ENCODE measurements around the gene SARNP.
"Not testable (repeated sequence)": the region's sequence is repeated elsewhere in the genome, so short reads cannot be mapped to it uniquely, and the experiment has no call there.

The SARNP gene

GRCh38 chr12:55789171-55789570 lies 28.4 kb downstream of the SARNP start:
- H3K27me3 ChIP-seq (ENCODE audit: control insufficient read depth in 1 of 2, insufficient read depth in 2 of 2, low read length in 2 of 2): no peaks in the 10 kb centered on the region
- no peak overlapping the region for H3K27ac ChIP-seq (ENCODE audit: low read depth, low read length)
- no peak overlapping the region for H3K9ac ChIP-seq (ENCODE audit: low read length)
- H3K9me3 ChIP-seq (ENCODE audit: low read length): no peaks in the 10 kb centered on the region
- no peaks in the 10 kb centered on the region for H3K4me1 ChIP-seq (ENCODE audit: insufficient read depth, low read length)
- H3K4me3 ChIP-seq (ENCODE audit: low read depth in 1 of 2, low read length in 2 of 2): no peak overlapping the region
- peaks cover 57% of the 10 kb centered on the region for H3K36me3 ChIP-seq (ENCODE audit: insufficient read depth, low read length)

DNA sequence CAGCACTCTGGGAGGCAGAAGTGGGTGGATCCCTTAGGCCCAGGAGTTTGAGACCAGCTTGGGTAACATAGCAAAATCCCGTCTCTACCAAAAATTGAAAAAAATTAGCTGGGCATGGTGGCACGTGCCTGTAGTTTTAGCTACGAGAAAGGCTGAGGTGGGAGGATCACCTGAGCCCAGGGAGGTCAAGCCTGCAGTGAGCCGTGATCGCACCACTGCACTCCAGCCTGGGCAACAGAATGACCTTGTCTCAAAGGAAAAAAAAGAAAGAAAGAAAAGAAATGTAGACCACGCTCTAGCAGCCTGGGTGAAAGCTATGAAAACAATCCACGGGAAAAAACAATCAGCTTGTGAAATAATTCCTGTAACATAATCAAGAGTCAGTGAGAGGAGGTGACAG lies 29.0 kb downstream of the SARNP start:
- peaks cover 58% of the 10 kb centered on the region for H3K36me3 ChIP-seq (ENCODE audit: insufficient read depth, low read length)
- no peaks in the 10 kb centered on the region for H3K9me3 ChIP-seq (ENCODE audit: low read length)
- H3K4me3 ChIP-seq (ENCODE audit: low read depth in 1 of 2, low read length in 2 of 2): no peak overlapping the region
- H3K27ac ChIP-seq (ENCODE audit: low read depth, low read length): no peak overlapping the region
- H3K9ac ChIP-seq (ENCODE audit: low read length): no peak overlapping the region
- no peaks in the 10 kb centered on the region for H3K4me1 ChIP-seq (ENCODE audit: insufficient read depth, low read length)
- no peaks in the 10 kb centered on the region for H3K27me3 ChIP-seq (ENCODE audit: control insufficient read depth in 1 of 2, insufficient read depth in 2 of 2, low read length in 2 of 2)

DNA sequence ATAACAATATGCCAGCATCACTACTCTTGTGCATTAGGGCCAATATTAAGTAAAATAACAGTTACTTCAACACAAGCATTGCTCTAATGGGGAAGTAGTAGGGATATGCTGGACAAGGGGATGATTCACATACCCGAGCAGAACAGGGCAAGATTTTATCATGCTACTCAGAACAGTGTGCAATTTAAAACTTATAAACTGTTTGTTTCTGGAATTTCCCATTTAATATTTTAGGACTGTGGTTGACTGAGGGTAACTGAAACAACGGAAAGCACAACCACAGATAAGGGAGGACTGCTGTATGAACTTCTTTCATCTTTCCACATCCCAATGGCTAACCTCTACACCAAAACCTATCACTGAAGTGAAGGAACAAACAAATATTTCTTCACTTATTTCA lies 36.8 kb downstream of the SARNP start:
- H3K4me3 ChIP-seq (ENCODE audit: low read depth in 1 of 2, low read length in 2 of 2): no peak overlapping the region
- no peaks in the 10 kb centered on the region for H3K4me1 ChIP-seq (ENCODE audit: insufficient read depth, low read length)
- H3K27ac ChIP-seq (ENCODE audit: low read depth, low read length): no peak overlapping the region
- H3K9ac ChIP-seq (ENCODE audit: low read length): no peak overlapping the region
- H3K9me3 ChIP-seq (ENCODE audit: low read length): no peaks in the 10 kb centered on the region
- H3K36me3 ChIP-seq (ENCODE audit: insufficient read depth, low read length): peaks cover 47% of the 10 kb centered on the region
- H3K27me3 ChIP-seq (ENCODE audit: control insufficient read depth in 1 of 2, insufficient read depth in 2 of 2, low read length in 2 of 2): no peaks in the 10 kb centered on the region

DNA sequence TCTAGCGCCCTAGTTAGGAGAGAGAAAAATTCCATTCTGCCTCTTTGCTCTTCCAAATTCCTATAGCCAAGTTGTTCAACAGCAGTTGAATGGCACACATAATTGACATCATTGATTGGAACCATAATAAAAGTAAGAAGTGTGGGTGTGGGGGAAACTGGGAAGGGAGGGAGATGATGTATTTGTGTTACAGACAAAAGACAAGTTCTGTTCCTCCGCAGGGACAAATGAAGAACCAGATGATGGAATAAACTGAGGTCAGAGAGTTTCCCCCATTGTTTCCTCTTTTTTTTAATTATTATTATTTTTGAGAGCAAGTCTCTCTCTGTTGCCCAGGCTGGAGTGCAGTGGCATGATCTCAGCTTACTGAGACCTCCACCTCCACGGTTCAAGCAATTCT lies 39.7 kb downstream of the SARNP start:
- H3K27me3 ChIP-seq (ENCODE audit: control insufficient read depth in 1 of 2, insufficient read depth in 2 of 2, low read length in 2 of 2): no peaks in the 10 kb centered on the region
- peaks cover 27% of the 10 kb centered on the region for H3K36me3 ChIP-seq (ENCODE audit: insufficient read depth, low read length)
- H3K4me1 ChIP-seq (ENCODE audit: insufficient read depth, low read length): no peaks in the 10 kb centered on the region
- no peak overlapping the region for H3K4me3 ChIP-seq (ENCODE audit: low read depth in 1 of 2, low read length in 2 of 2)
- no peak overlapping the region for H3K9ac ChIP-seq (ENCODE audit: low read length)
- no peaks in the 10 kb centered on the region for H3K9me3 ChIP-seq (ENCODE audit: low read length)
- H3K27ac ChIP-seq (ENCODE audit: low read depth, low read length): no peak overlapping the region

- Histone ChIP-seq H3K4me3 (ENCODE audit: low read depth in 1 of 2, low read length in 2 of 2) (no peak overlapping the region), H3K36me3 (ENCODE audit: insufficient read depth, low read length) (peaks cover 17% of the 10 kb centered on the region), H3K9ac (ENCODE audit: low read length) (no peak overlapping the region)
Observed at GRCh38 chr12:55771736-55772135, 45.8 kb downstream of the SARNP start.

DNA sequence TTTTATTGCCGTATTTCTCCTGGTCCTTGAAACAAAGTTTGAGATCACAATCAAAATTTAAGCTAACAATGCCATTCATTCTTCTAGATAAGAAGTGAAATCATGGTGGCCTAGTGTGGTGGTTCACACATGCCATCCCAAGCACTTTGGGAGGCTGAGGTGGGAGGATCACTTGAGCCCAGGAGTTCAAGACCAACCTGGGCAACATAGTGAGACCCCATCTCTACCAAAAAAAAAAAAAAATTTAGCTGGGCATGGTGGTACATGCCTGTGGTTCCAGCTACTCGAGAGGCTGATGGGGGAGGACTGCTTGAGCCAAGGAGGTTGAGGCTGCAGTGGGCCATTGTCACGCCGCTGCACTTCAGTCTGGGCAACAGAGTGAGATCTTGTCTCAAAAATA lies 50.4 kb downstream of the SARNP start:
- Histone ChIP-seq H3K36me3 (ENCODE audit: insufficient read depth, low read length) (peaks cover 9% of the 10 kb centered on the region), H3K9ac (ENCODE audit: low read length) (no peak overlapping the region), H3K27ac (ENCODE audit: low read depth, low read length) (no peak overlapping the region), H3K9me3 (ENCODE audit: low read length) (no peaks in the 10 kb centered on the region), H3K4me1 (ENCODE audit: insufficient read depth, low read length) (no peaks in the 10 kb centered on the region), H3K27me3 (ENCODE audit: control insufficient read depth in 1 of 2, insufficient read depth in 2 of 2, low read length in 2 of 2) (no peaks in the 10 kb centered on the region), H3K4me3 (ENCODE audit: low read depth in 1 of 2, low read length in 2 of 2) (no peak overlapping the region)

More at GRCh38 chr12:55771736-55772135, 45.8 kb downstream of the SARNP start:
- H3K27ac ChIP-seq (ENCODE audit: low read depth, low read length): no peak overlapping the region
- H3K9me3 ChIP-seq (ENCODE audit: low read length): no peaks in the 10 kb centered on the region
- H3K4me1 ChIP-seq (ENCODE audit: insufficient read depth, low read length): no peaks in the 10 kb centered on the region
- no peaks in the 10 kb centered on the region for H3K27me3 ChIP-seq (ENCODE audit: control insufficient read depth in 1 of 2, insufficient read depth in 2 of 2, low read length in 2 of 2)

GRCh38 chr12:55765736-55766290 lies 51.7 kb downstream of the SARNP start:
- Histone ChIP-seq H3K4me3 (ENCODE audit: low read depth in 1 of 2, low read length in 2 of 2) (no peak overlapping the region), H3K27ac (ENCODE audit: low read depth, low read length) (no peak overlapping the region), H3K4me1 (ENCODE audit: insufficient read depth, low read length) (no peaks in the 10 kb centered on the region), H3K36me3 (ENCODE audit: insufficient read depth, low read length) (peaks cover 6% of the 10 kb centered on the region), H3K9me3 (ENCODE audit: low read length) (no peaks in the 10 kb centered on the region), H3K27me3 (ENCODE audit: control insufficient read depth in 1 of 2, insufficient read depth in 2 of 2, low read length in 2 of 2) (no peaks in the 10 kb centered on the region), H3K9ac (ENCODE audit: low read length) (no peak overlapping the region)

- Histone ChIP-seq H3K4me1 (ENCODE audit: insufficient read depth, low read length) (no peaks in the 10 kb centered on the region), H3K9ac (ENCODE audit: low read length) (no peak overlapping the region), H3K27ac (ENCODE audit: low read depth, low read length) (no peak overlapping the region), H3K4me3 (ENCODE audit: low read depth in 1 of 2, low read length in 2 of 2) (no peak overlapping the region), H3K9me3 (ENCODE audit: low read length) (no peaks in the 10 kb centered on the region), H3K36me3 (ENCODE audit: insufficient read depth, low read length) (peaks cover 26% of the 10 kb centered on the region), H3K27me3 (ENCODE audit: control insufficient read depth in 1 of 2, insufficient read depth in 2 of 2, low read length in 2 of 2) (no peaks in the 10 kb centered on the region)
Observed at GRCh38 chr12:55762646-55763045, 54.9 kb downstream of the SARNP start.

- Histone ChIP-seq H3K4me1 (ENCODE audit: insufficient read depth, low read length) (peaks cover under 1% of the 10 kb centered on the region), H3K27me3 (ENCODE audit: control insufficient read depth in 1 of 2, insufficient read depth in 2 of 2, low read length in 2 of 2) (no peaks in the 10 kb centered on the region), H3K4me3 (ENCODE audit: low read depth in 1 of 2, low read length in 2 of 2) (no peak overlapping the region), H3K9ac (ENCODE audit: low read length) (no peak overlapping the region), H3K36me3 (ENCODE audit: insufficient read depth, low read length) (peaks cover 46% of the 10 kb centered on the region), H3K9me3 (ENCODE audit: low read length) (no peaks in the 10 kb centered on the region), H3K27ac (ENCODE audit: low read depth, low read length) (no peak overlapping the region)
Observed at GRCh38 chr12:55760663-55761062, 56.9 kb downstream of the SARNP start.

GRCh38 chr12:55758575-55758974 lies 58.9 kb downstream of the SARNP start:
- H3K4me3 ChIP-seq (ENCODE audit: low read depth in 1 of 2, low read length in 2 of 2); H3K9ac ChIP-seq (ENCODE audit: low read length); H3K4me1 ChIP-seq (ENCODE audit: insufficient read depth, low read length); H3K27ac ChIP-seq (ENCODE audit: low read depth, low read length); H3K27me3 ChIP-seq (ENCODE audit: control insufficient read depth in 1 of 2, insufficient read depth in 2 of 2, low read length in 2 of 2); H3K9me3 ChIP-seq (ENCODE audit: low read length): not testable (repeated sequence)
- peaks cover 64% of the 10 kb centered on the region for H3K36me3 ChIP-seq (ENCODE audit: insufficient read depth, low read length)

- Histone ChIP-seq H3K9me3 (ENCODE audit: low read length) (no peaks in the 10 kb centered on the region), H3K27me3 (ENCODE audit: control insufficient read depth in 1 of 2, insufficient read depth in 2 of 2, low read length in 2 of 2) (no peaks in the 10 kb centered on the region), H3K4me1 (ENCODE audit: insufficient read depth, low read length) (peaks cover 5% of the 10 kb centered on the region), H3K9ac (ENCODE audit: low read length) (no peak overlapping the region), H3K4me3 (ENCODE audit: low read depth in 1 of 2, low read length in 2 of 2) (no peak overlapping the region), H3K27ac (ENCODE audit: low read depth, low read length) (no peak overlapping the region), H3K36me3 (ENCODE audit: insufficient read depth, low read length) (peaks cover 70% of the 10 kb centered on the region)
Observed at GRCh38 chr12:55757701-55758100, 59.8 kb downstream of the SARNP start.

GRCh38 chr12:55755246-55755645 lies 62.3 kb downstream of the SARNP start:
- H3K4me1 ChIP-seq (ENCODE audit: insufficient read depth, low read length): peaks cover 5% of the 10 kb centered on the region
- no peaks in the 10 kb centered on the region for H3K9me3 ChIP-seq (ENCODE audit: low read length)
- no peak overlapping the region for H3K9ac ChIP-seq (ENCODE audit: low read length)
- peaks cover 83% of the 10 kb centered on the region for H3K36me3 ChIP-seq (ENCODE audit: insufficient read depth, low read length)
- no peak overlapping the region for H3K4me3 ChIP-seq (ENCODE audit: low read depth in 1 of 2, low read length in 2 of 2)
- H3K27me3 ChIP-seq (ENCODE audit: control insufficient read depth in 1 of 2, insufficient read depth in 2 of 2, low read length in 2 of 2): no peaks in the 10 kb centered on the region
- H3K27ac ChIP-seq (ENCODE audit: low read depth, low read length): no peak overlapping the region

Measured in muscle layer of colon (tissue), 2 donors.